GM21528 (cell line): ENCODE data around the gene UBR4.

ENCODE experiments used
- ATAC-seq: cut with Tn5 transposase; IDR thresholded peaks from one replicate; pipeline ENCODE4 v1.9.1; 2021; ENCODE audit warnings: mild to moderate bottlenecking, moderate library complexity; ENCODE audit not compliant: unreplicated experiment, low FRiP score

UBR4 gene

GRCh38 chr1:19151537-19151936, 58.5 kb downstream of the UBR4 start:
- no peak for ATAC-seq

GRCh38 chr1:19149736-19150135, 60.3 kb downstream of the UBR4 start:
- ATAC-seq = no peak

- ATAC-seq = no peak
These were observed 69.6 kb downstream of the UBR4 start for GRCh38 chr1:19140465-19140864.

GRCh38 chr1:19139711-19140110, 70.4 kb downstream of the UBR4 start:
- no peak for ATAC-seq

- no peak for ATAC-seq
These were observed 71.0 kb downstream of the UBR4 start for GRCh38 chr1:19138958-19139581.

- ATAC-seq = no peak
These were observed 71.7 kb downstream of the UBR4 start for GRCh38 chr1:19138331-19138730.

GRCh38 chr1:19137158-19137557, 72.9 kb downstream of the UBR4 start:
- no peak for ATAC-seq

GRCh38 chr1:19133360-19133759, 76.7 kb downstream of the UBR4 start:
- ATAC-seq = no peak

GRCh38 chr1:19130468-19130867, 79.6 kb downstream of the UBR4 start:
- no peak for ATAC-seq

GRCh38 chr1:19128968-19129514, 81.0 kb downstream of the UBR4 start:
- ATAC-seq = no peak

GRCh38 chr1:19124273-19124672, 85.8 kb downstream of the UBR4 start:
- ATAC-seq = no peak

GRCh38 chr1:19123837-19124236, 86.2 kb downstream of the UBR4 start:
- no peak for ATAC-seq

- ATAC-seq = no peak
These were observed 87.4 kb downstream of the UBR4 start for GRCh38 chr1:19122668-19123067.

GRCh38 chr1:19121192-19121591, 88.9 kb downstream of the UBR4 start:
- no peak for ATAC-seq

GRCh38 chr1:19120070-19120469, 90.0 kb downstream of the UBR4 start:
- no peak for ATAC-seq

GRCh38 chr1:19115082-19115808, 94.8 kb downstream of the UBR4 start:
- no peak for ATAC-seq

GRCh38 chr1:19113697-19114092, 96.4 kb downstream of the UBR4 start:
- no peak for ATAC-seq

GRCh38 chr1:19112891-19113696, 97.0 kb downstream of the UBR4 start:
- no peak for ATAC-seq

- no peak for ATAC-seq
These were observed 99.7 kb downstream of the UBR4 start for GRCh38 chr1:19110257-19110927.

- ATAC-seq = no peak
These were observed 100.5 kb downstream of the UBR4 start for GRCh38 chr1:19109545-19109944.

GRCh38 chr1:19101244-19101643, 108.8 kb downstream of the UBR4 start:
- ATAC-seq = no peak
